SH-SY5Y (cell line): ENCODE data around the gene CDH8.

Experiments
- GATA2 ChIP-seq: IDR thresholded peaks from 2 replicates; pipeline ENCODE4 v1.6.1; 2011; ENCODE audit warnings: mild to moderate bottlenecking, low read depth, low read length
- GATA3 ChIP-seq: IDR thresholded peaks from 2 replicates; pipeline ENCODE4 v1.6.1; 2011; ENCODE audit warnings: low read depth, mild to moderate bottlenecking, low read length, moderate library complexity

Gene CDH8

GRCh38 chr16:61644736-61645135 lies 391.5 kb downstream of the CDH8 start:
- no peak for TF ChIP-seq GATA2
- no peak for TF ChIP-seq GATA3

- no peak for TF ChIP-seq GATA3
- no peak for TF ChIP-seq GATA2
These were observed 418.9 kb downstream of the CDH8 start for GRCh38 chr16:61617219-61617783.

GRCh38 chr16:61616088-61616487 lies 420.1 kb downstream of the CDH8 start:
- no peak for TF ChIP-seq GATA3
- no peak for TF ChIP-seq GATA2

GRCh38 chr16:61611847-61612491 lies 424.3 kb downstream of the CDH8 start:
- no peak for TF ChIP-seq GATA3
- TF ChIP-seq GATA2: no peak

DNA sequence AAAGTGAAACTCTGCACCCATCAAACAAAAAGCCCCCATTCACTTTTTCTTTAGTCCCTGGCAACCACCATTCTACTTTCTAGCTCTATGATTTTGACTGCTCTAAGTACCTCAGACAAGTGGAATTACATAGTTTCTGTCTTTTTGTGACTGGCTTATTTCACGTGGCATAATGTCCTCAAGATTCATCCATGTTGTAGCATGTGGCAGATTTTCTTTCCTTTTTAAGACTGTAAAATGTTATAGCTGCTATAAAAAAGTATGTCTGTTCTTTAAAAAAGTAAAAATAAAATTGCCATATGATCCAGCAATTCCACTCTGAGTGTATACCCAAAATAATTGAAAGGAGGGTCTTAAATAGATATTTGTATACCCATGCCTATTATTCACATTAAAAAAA lies 429.7 kb downstream of the CDH8 start:
- no peak for TF ChIP-seq GATA3
